Thyroid gland (tissue), 4 donors: Measurements from ENCODE around the gene DGCR2.

Experiments used
- CTCF ChIP-seq, 6 experiments: fragments of 200-600 bp in 3 of 6; fragments of 450-650 bp in 3 of 6; sonication (generic) in 3 of 6; IDR thresholded peaks; one replicate each; pipeline ENCODE4 v1.5.1; 2016 to 2019; ENCODE audit warnings: antibody characterized with exemption in 6 of 6, mild to moderate bottlenecking in 2 of 6, inconsistent platforms in 1 of 6, moderate library complexity in 1 of 6
- POLR2A ChIP-seq, 2 donors: fragments of 450-650 bp; IDR thresholded peaks; one replicate each; pipeline ENCODE4 v1.6.1; 2017; ENCODE audit warnings: antibody characterized with exemption in 2 of 2, mild to moderate bottlenecking in 2 of 2, moderate library complexity in 1 of 2

- TF ChIP-seq CTCF (IDR thresholded peaks at IDR 0.05) (no peak), POLR2A (IDR thresholded peaks at IDR 0.05) (no peak)
These were observed 103.1 kb downstream of the DGCR2 start for GRCh38 chr22:19019029-19019678.
